K562 (cell line): ENCODE results near the gene ITPR2. TPM values are rescaled to one million over a fixed set of nuclear protein-coding genes. Genes with fewer than 3 reads are reported as not detected.

Experiments
- ATAC-seq: fragments of 200-7000 bp; cut with Tn5 transposase; 3 replicates; pipeline ENCODE4 v1.9.1; 2020; ENCODE audit warnings: moderate library complexity
- BruUV-seq: library from RNA; stranded (reverse); fragments of 400-500 nt; replicated peaks from 2 replicates; lab custom pipeline; 2021; lab: Mats Ljungman, UMichigan
- CTCF ChIA-PET: fragments of 300-600 bp; formaldehyde crosslinking; extraction: SDS; loops from one replicate; lab custom pipeline; 2021; ENCODE audit warnings: low intra/inter-chr PET ratio; lab: Yijun Ruan, JAX
- POLR2A ChIA-PET: fragments of 300-600, 350-650 bp; sonication (Branson Sonifier 250); formaldehyde crosslinking; extraction: SDS; loops from one replicate; lab custom pipeline; 2021; ENCODE audit warnings: antibody characterized with exemption, inconsistent platforms; lab: Yijun Ruan, JAX
- DNase-seq, 4 experiments: peaks; one replicate each; pipeline versions ENCODE4 v3.0.0 to v3.0.0-alpha.2; 2011 to 2018; ENCODE audit warnings: low spot score in 3 of 4, mixed read lengths in 3 of 4; ENCODE audit errors: extremely low read depth in 1 of 4
- FAIRE-seq: peaks from 2 replicates; lab custom pipeline; 2011; peaks lifted over from hg19 to GRCh38; lab: Jason Lieb, UNC
- H2AFZ ChIP-seq: 2 replicates; pipeline ENCODE4 v1.6.0; 2011; ENCODE audit warnings: low read depth, low read length, control low read depth, inconsistent platforms
- H3K27ac ChIP-seq: fragments of 200-600 bp; 3 replicates; pipeline ENCODE4 v1.8.0; 2011; ENCODE audit warnings: low read depth, mild to moderate bottlenecking, control low read depth, inconsistent platforms, low read length, moderate library complexity, mixed read lengths; ENCODE audit errors: extremely low read depth
- H3K27me3 ChIP-seq, 2 experiments: fragments of 300-600 bp in 1 of 2; 2 replicates in 1 of 2; 3 replicates in 1 of 2; pipeline versions ENCODE4 v1.6.0 to v1.8.0; 2011; ENCODE audit warnings: inconsistent platforms in 2 of 2, low read length in 2 of 2, mild to moderate bottlenecking in 1 of 2, mixed read lengths in 1 of 2, moderate library complexity in 1 of 2; ENCODE audit not compliant: control insufficient read depth in 2 of 2, insufficient read depth in 2 of 2
- H3K36me3 ChIP-seq: fragments of 300-600 bp; 3 replicates; pipeline ENCODE4 v1.8.0; 2011; ENCODE audit warnings: mild to moderate bottlenecking, low read length, inconsistent platforms; ENCODE audit not compliant: control insufficient read depth, insufficient read depth
- H3K4me1 ChIP-seq, 2 experiments: fragments of 200-600 bp in 1 of 2; replicated peaks in 1 of 2; 2 replicates in 1 of 2; 3 replicates in 1 of 2; pipeline versions ENCODE4 v1.5.1 to v1.8.0; 2011; ENCODE audit warnings: inconsistent platforms in 2 of 2, low read length in 2 of 2, mild to moderate bottlenecking in 1 of 2, mixed read lengths in 1 of 2, moderate library complexity in 1 of 2; ENCODE audit not compliant: control insufficient read depth in 2 of 2, insufficient read depth in 2 of 2
- H3K4me2 ChIP-seq: 2 replicates; pipeline ENCODE4 v1.6.1; 2011; ENCODE audit warnings: low read length, control low read depth, inconsistent platforms, mixed read lengths; ENCODE audit not compliant: insufficient read depth
- H3K4me3 ChIP-seq: fragments of 200-600 bp; sonication (generic), shearing (Covaris generic); 2 replicates; pipeline ENCODE4 v1.5.1; 2016; ENCODE audit warnings: control low read depth, inconsistent platforms
- H3K79me2 ChIP-seq: fragments of 200-600 bp; 3 replicates; pipeline ENCODE4 v1.8.0; 2011; ENCODE audit warnings: low read length, inconsistent platforms; ENCODE audit not compliant: control insufficient read depth, insufficient read depth
- H3K9ac ChIP-seq, 2 experiments: 2 replicates each; pipeline versions ENCODE4 v1.6.0 to v1.6.1; 2011; ENCODE audit warnings: low read depth in 2 of 2, low read length in 2 of 2, control low read depth in 1 of 2, inconsistent platforms in 1 of 2, mild to moderate bottlenecking in 1 of 2, mixed read lengths in 1 of 2; ENCODE audit not compliant: insufficient read depth in 1 of 2
- H3K9me1 ChIP-seq: one replicate; pipeline ENCODE4 v1.6.0; 2011; ENCODE audit warnings: inconsistent platforms, mild to moderate bottlenecking, low read length, moderate library complexity; ENCODE audit not compliant: control insufficient read depth, insufficient read depth
- H3K9me3 ChIP-seq: replicated peaks from 2 replicates; pipeline ENCODE4 v1.5.1; 2011; ENCODE audit warnings: low read depth, low read length, inconsistent platforms; ENCODE audit not compliant: control insufficient read depth, insufficient read depth
- H4K20me1 ChIP-seq: replicated peaks from 2 replicates; pipeline ENCODE4 v1.6.1; 2011; ENCODE audit warnings: low read length, inconsistent platforms, mixed read lengths; ENCODE audit not compliant: control insufficient read depth, insufficient read depth
- JUND ChIP-seq, 2 experiments: IDR thresholded peaks; 2 replicates in 1 of 2; 3 replicates in 1 of 2; pipeline ENCODE4 v1.6.1; 2011; ENCODE audit warnings: borderline replicate concordance in 2 of 2, low read depth in 2 of 2, low read length in 2 of 2, improper control_type of control experiment in 1 of 2, missing biosample characterization in 1 of 2, missing genetic modification characterization in 1 of 2, missing genetic modification reagents in 1 of 2
- MEIS2 ChIP-seq: fragments of 450-650 bp; IDR thresholded peaks from 2 replicates; pipeline ENCODE4 v1.6.1; 2014; ENCODE audit warnings: mild to moderate bottlenecking; ENCODE audit not compliant: partially characterized antibody
- RAD21 ChIP-seq, 2 experiments: fragments of 250-450 bp in 1 of 2; fragments of 450-650 bp in 1 of 2; sonication (Bioruptor Pico) in 1 of 2; formaldehyde crosslinking in 1 of 2; IDR thresholded peaks in 1 of 2; conservative IDR thresholded peaks in 1 of 2; 2 replicates each; pipeline versions ENCODE4 v1.4.0 to v1.8.0; 2020 to 2022; ENCODE audit warnings: mild to moderate bottlenecking in 2 of 2, moderate library complexity in 1 of 2
- SOX6 ChIP-seq: fragments of 450-650 bp; IDR thresholded peaks from 2 replicates; pipeline ENCODE4 v1.6.1; 2014; ENCODE audit warnings: mild to moderate bottlenecking
- WGBS: fragments of 100-300 bp; shearing (Covaris generic); methylation state at CpG from one replicate; pipeline ENCODE4 v1.1.6; 2016; ENCODE audit warnings: low coverage, mixed read lengths; ENCODE audit not compliant: insufficient coverage; ENCODE audit errors: missing lambda C conversion rate; 5-methylcytosine and 5-hydroxymethylcytosine counted together
- in situ Hi-C: fragments of 300-500 bp; cut with MboI; formaldehyde crosslinking; loops from 4 replicates; pipeline ENCODE4 v1.15.0; 2018; ENCODE audit warnings: inconsistent platforms, mixed read lengths
- intact Hi-C: fragments of 100-400 bp; cut with micrococcal nuclease; formaldehyde crosslinking; loops from 2 replicates; pipeline ENCODE4 v1.14.2; 2022
- polyA plus RNA-seq, 8 experiments: library from polyadenylated mRNA; depleted of rRNA in 4 of 8; stranded (reverse) in 5 of 8; unstranded in 3 of 8; fragments of >200 nt; fragmentation: Nextera tagmentation in 2 of 8; fragmentation: Illumina TruSeq in 1 of 8; extraction: Ambion mirVana in 2 of 8; extraction: Trizol in 1 of 8; gene quantifications; 2 replicates each; pipeline versions ENCODE4 v1.2.1 to v1.2.3, GENCODE V29; 2011 to 2014; ENCODE audit warnings: inconsistent platforms in 1 of 8, missing spikeins in 1 of 8
- total RNA-seq, 7 experiments: library from RNA; depleted of rRNA in 6 of 7; stranded (reverse); fragments of >200 nt in 6 of 7; fragmentation: Illumina TruSeq in 2 of 7; extraction: Trizol in 2 of 7; gene quantifications; 2 replicates each; pipeline versions ENCODE4 v1.2.1 to v1.2.3, GENCODE V29; 2011 to 2021; ENCODE audit warnings: low replicate concordance in 1 of 7
- TF ChIP-seq, protein P1 (sequence below), 2 experiments: IDR thresholded peaks in 1 of 2; conservative IDR thresholded peaks in 1 of 2; 2 replicates each; pipeline ENCODE4 v1.6.1; 2016; ENCODE audit warnings: low read depth in 2 of 2, mild to moderate bottlenecking in 1 of 2, missing compliant biosample characterization in 1 of 2, missing genetic modification characterization in 1 of 2, moderate library complexity in 1 of 2
- TF ChIP-seq, protein P2 (sequence below): sonication (generic); IDR thresholded peaks from 2 replicates; pipeline ENCODE4 v1.6.1; 2016

Gene ITPR2
- total and polyA plus RNA-seq, 9 of the 15 experiments (the other 6 are each of a cell fraction or from before 2014, with no cell fraction given), result 0.21 to 3.3 (median 0.95) TPM

DNA sequence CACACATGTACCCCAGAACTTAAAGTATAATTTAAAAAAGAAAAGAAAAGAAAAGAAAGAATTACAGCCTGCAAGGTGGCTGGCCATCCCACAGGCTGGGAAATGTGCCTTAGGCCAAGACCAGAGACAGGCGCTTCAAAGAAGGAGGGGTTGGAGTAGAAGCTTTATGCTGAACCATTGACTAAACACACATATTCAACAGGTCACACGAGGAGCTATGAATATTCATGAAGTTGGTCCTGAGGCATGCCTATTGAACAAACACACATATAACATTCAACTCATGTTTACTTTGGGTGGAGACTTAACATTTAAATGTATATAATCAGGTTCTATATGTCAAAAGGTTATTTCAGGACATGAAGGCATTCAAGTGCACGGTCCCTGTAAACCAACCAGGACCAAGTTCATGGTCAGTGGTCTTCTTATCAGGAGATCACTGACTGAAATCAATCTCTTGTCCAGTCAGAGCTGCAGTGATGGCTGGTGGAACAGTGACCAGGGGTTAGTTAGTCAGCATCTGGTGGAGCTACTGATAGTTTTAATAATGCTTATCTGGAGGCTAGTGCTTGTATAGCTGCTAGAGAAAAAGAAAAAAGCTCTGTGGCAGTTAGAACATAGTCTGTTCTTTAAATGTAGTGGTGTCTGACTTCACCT lies 35.6 kb upstream of the ITPR2 start (continued):
- TF ChIP-seq SOX6, result 0 out of 2 replicates have a peak, but pooled peaks have one; percentile 17
- peak; percentile 66 for TF ChIP-seq MEIS2
- TF ChIP-seq, protein P1, sequence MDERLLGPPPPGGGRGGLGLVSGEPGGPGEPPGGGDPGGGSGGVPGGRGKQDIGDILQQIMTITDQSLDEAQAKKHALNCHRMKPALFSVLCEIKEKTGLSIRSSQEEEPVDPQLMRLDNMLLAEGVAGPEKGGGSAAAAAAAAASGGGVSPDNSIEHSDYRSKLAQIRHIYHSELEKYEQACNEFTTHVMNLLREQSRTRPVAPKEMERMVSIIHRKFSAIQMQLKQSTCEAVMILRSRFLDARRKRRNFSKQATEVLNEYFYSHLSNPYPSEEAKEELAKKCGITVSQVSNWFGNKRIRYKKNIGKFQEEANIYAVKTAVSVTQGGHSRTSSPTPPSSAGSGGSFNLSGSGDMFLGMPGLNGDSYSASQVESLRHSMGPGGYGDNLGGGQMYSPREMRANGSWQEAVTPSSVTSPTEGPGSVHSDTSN (CRISPR knock-in tag; IDR thresholded peaks at IDR 0.05; ENCODE audit: low read depth), result no peak
- TF ChIP-seq, protein P1 (tag; conservative IDR thresholded peaks at IDR 0.05; ENCODE audit: low read depth), result peak; percentile 34; the same call in 1 of the 2 replicates
- no peak for TF ChIP-seq JUND (IDR thresholded peaks at IDR 0.05; ENCODE audit: borderline replicate concordance, low read depth, low read length)
- no peak for TF ChIP-seq JUND (tag; IDR thresholded peaks at IDR 0.05; ENCODE audit: borderline replicate concordance, low read depth, low read length)

DNA sequence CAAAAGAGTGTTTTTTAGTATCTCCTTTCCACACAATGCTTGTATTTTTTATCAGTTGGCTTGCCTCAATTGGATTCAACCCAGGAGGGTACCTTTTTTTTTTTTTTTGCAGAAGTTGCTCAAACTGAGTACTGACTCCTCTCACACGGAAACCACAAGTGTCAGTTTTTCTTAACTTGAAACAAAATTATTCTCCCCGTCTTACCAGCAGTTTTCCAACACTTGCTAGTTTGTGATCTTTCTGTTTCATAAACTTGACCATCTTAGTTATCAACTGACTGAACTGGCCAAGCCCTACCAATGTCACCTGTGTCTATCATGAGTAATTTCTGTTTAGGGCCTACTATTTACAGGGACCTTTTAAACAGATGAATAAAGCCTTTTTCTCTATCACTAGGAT lies 34.1 kb upstream of the ITPR2 start:
- Histone ChIP-seq H3K27ac (no peak overlapping the region), H3K9me1 (peaks cover 2% of the 10 kb centered on the region), H3K79me2 (no peaks in the 10 kb centered on the region), H3K4me3 (no peak overlapping the region), H3K9ac (no peak overlapping the region), H3K4me1 (peaks cover 0 to 7% of the 10 kb centered on the region in 2 experiments; a peak in 4 of 5 replicates), H3K9me3 (no peaks in the 10 kb centered on the region)
- DNase-seq (no peak), ATAC-seq (no peak), FAIRE-seq (no peak)
- intact Hi-C loops, result no loop called here
- 0% methylated on average over 2 of the region's 2 CpGs for WGBS
- no TSS peak for BruUV-seq
- CTCF ChIA-PET, result no interaction called here
- in situ Hi-C loops, result no loop called here
- TF ChIP-seq, protein P2, sequence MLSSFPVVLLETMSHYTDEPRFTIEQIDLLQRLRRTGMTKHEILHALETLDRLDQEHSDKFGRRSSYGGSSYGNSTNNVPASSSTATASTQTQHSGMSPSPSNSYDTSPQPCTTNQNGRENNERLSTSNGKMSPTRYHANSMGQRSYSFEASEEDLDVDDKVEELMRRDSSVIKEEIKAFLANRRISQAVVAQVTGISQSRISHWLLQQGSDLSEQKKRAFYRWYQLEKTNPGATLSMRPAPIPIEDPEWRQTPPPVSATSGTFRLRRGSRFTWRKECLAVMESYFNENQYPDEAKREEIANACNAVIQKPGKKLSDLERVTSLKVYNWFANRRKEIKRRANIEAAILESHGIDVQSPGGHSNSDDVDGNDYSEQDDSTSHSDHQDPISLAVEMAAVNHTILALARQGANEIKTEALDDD, result 0 out of 2 replicates have a peak, but pooled peaks have one; percentile 12
- no peak for TF ChIP-seq RAD21 (CRISPR knock-in tag; conservative IDR thresholded peaks at IDR 0.05 in 1 of 2, IDR thresholded peaks at IDR 0.05 in 1 of 2)
- TF ChIP-seq, all 486 proteins: peak for 1
- no peaks in the 10 kb centered on the region for H3K36me3 ChIP-seq
- POLR2A ChIA-PET, result interaction anchor here (0.6 kb wide), 1 partner anchor 557 kb away, joined by 4 read pairs; no protein-coding TSS in a partner anchor
- no peaks in the 10 kb centered on the region for H3K27me3 ChIP-seq
- no peak overlapping the region for H2AFZ ChIP-seq
- H3K4me2 ChIP-seq, result no peak overlapping the region
- H4K20me1 ChIP-seq, result no peaks in the 10 kb centered on the region
